Neutrophil (primary cell): ENCODE data around the gene RNPC3.
A peak's percentile ranks its signal among the peaks of the same experiment; 100 is the strongest.
"Not testable (repeated sequence)": the region's sequence is repeated elsewhere in the genome, so short reads cannot be mapped to it uniquely, and the experiment has no call there.

Source experiments
- H3K27ac ChIP-seq: fragments of 200-600 bp; sonication (generic); 2 replicates; pipeline ENCODE4 v1.5.1; 2016; ENCODE audit warnings: mild to moderate bottlenecking, moderate library complexity
- H3K27me3 ChIP-seq: fragments of 200-600 bp; sonication (generic); 2 replicates; pipeline ENCODE4 v1.6.0; 2016; ENCODE audit warnings: mild to moderate bottlenecking
- H3K36me3 ChIP-seq: fragments of 200-600 bp; sonication (generic); 2 replicates; pipeline ENCODE4 v1.5.1; 2017
- H3K4me1 ChIP-seq, 2 experiments: fragments of 200-600 bp in 1 of 2; sonication (generic) in 1 of 2; 1 replicate in 1 of 2; 2 replicates in 1 of 2; pipeline versions ENCODE4 v1.5.1 to v1.6.1; 2013 to 2016; ENCODE audit warnings: low read depth in 1 of 2, low read length in 1 of 2, mild to moderate bottlenecking in 1 of 2, moderate library complexity in 1 of 2; ENCODE audit not compliant: control insufficient read depth in 1 of 2, insufficient read depth in 1 of 2
- H3K4me3 ChIP-seq, 2 experiments: fragments of 200-600 bp in 1 of 2; sonication (generic) in 1 of 2; 1 replicate in 1 of 2; 2 replicates in 1 of 2; pipeline ENCODE4 v1.5.1; 2013 to 2016; ENCODE audit warnings: low read depth in 1 of 2, low read length in 1 of 2, mild to moderate bottlenecking in 1 of 2, moderate library complexity in 1 of 2
- H3K9me3 ChIP-seq: fragments of 200-600 bp; sonication (generic); 2 replicates; pipeline ENCODE4 v1.5.1; 2016
- CTCF ChIP-seq: fragments of 200-600 bp; sonication (generic); IDR thresholded peaks from 2 replicates; pipeline ENCODE4 v1.5.1; 2016; ENCODE audit warnings: antibody characterized with exemption

Gene RNPC3

GRCh38 chr1:103561643-103562395 is 36.3 kb downstream of the RNPC3 start:
- no peak overlapping the region for H3K4me3 ChIP-seq
- no peaks in the 10 kb centered on the region for H3K9me3 ChIP-seq
- peak overlapping the region; percentile 51 for H3K27ac ChIP-seq
- H3K4me1 ChIP-seq, result peaks cover 8 to 22% of the 10 kb centered on the region in 2 experiments
- peaks cover 6% of the 10 kb centered on the region for H3K36me3 ChIP-seq
- no peak for TF ChIP-seq CTCF
- H3K27me3 ChIP-seq, result no peaks in the 10 kb centered on the region

- TF ChIP-seq CTCF, result no peak
- Histone ChIP-seq H3K27me3 (no peaks in the 10 kb centered on the region), H3K27ac (no peak overlapping the region), H3K4me1 (peaks cover 8 to 22% of the 10 kb centered on the region in 2 experiments), H3K9me3 (no peaks in the 10 kb centered on the region), H3K4me3 (no peak overlapping the region), H3K36me3 (no peaks in the 10 kb centered on the region)
These were observed 37.6 kb downstream of the RNPC3 start for GRCh38 chr1:103563056-103563455.

- H3K4me3 ChIP-seq, result no peak overlapping the region
- H3K4me1 ChIP-seq, result no peaks in the 10 kb centered on the region
- no peaks in the 10 kb centered on the region for H3K36me3 ChIP-seq
- H3K9me3 ChIP-seq, result no peaks in the 10 kb centered on the region
- no peaks in the 10 kb centered on the region for H3K27me3 ChIP-seq
- no peak overlapping the region for H3K27ac ChIP-seq
- no peak for TF ChIP-seq CTCF
These were observed 44.0 kb downstream of the RNPC3 start for GRCh38 chr1:103569493-103569892.

GRCh38 chr1:103571289-103571688 is 45.8 kb downstream of the RNPC3 start, which contains the start of gene AMY2B:
Gene AMY2B (plus strand): TSS chr1:103571589. CDS start chr1:103571603, 14 bp downstream.
- H3K4me1 ChIP-seq, H3K27ac ChIP-seq, H3K27me3 ChIP-seq, H3K36me3 ChIP-seq, H3K4me3 ChIP-seq, H3K9me3 ChIP-seq: not testable (repeated sequence)

- no peaks in the 10 kb centered on the region for H3K27me3 ChIP-seq
- no peaks in the 10 kb centered on the region for H3K36me3 ChIP-seq
- TF ChIP-seq CTCF, result no peak
These were observed 50.6 kb downstream of the RNPC3 start for GRCh38 chr1:103576065-103576464.

GRCh38 chr1:103576784-103577183 is 51.3 kb downstream of the RNPC3 start:
- not testable (repeated sequence) for H3K9me3 ChIP-seq, H3K4me1 ChIP-seq, H3K27me3 ChIP-seq, H3K4me3 ChIP-seq, H3K27ac ChIP-seq, H3K36me3 ChIP-seq

More at GRCh38 chr1:103576065-103576464, 50.6 kb downstream of the RNPC3 start:
- H3K4me1 ChIP-seq, result no peaks in the 10 kb centered on the region
- no peaks in the 10 kb centered on the region for H3K9me3 ChIP-seq
- H3K4me3 ChIP-seq, result no peak overlapping the region
- H3K27ac ChIP-seq, result no peak overlapping the region
